AG04450 (cell line): ENCODE data around the gene GRIA1. TPM values are rescaled to one million over a fixed set of nuclear protein-coding genes. Genes with fewer than 3 reads are reported as not detected.

Source experiments
- CTCF ChIA-PET: fragments of 300-600, 350-600 bp; formaldehyde crosslinking; extraction: SDS; loops from one replicate; lab custom pipeline; 2022; ENCODE audit warnings: antibody characterized with exemption, inconsistent platforms; lab: Charles Lee
- POLR2A ChIA-PET: fragments of 350-600 bp; formaldehyde crosslinking; extraction: SDS; loops from one replicate; lab custom pipeline; 2021; ENCODE audit warnings: antibody characterized with exemption, inconsistent platforms; lab: Yijun Ruan, JAX
- DNase-seq: peaks from one replicate; pipeline ENCODE4 v3.0.0-alpha.2; 2011; ENCODE audit warnings: low read depth, low spot score
- H3K27ac ChIP-seq: one replicate; pipeline ENCODE4 v1.5.1; 2012; ENCODE audit warnings: low read depth, low read length, control low read depth
- H3K27me3 ChIP-seq: one replicate; pipeline ENCODE4 v1.6.0; 2012; ENCODE audit warnings: low read length; ENCODE audit not compliant: control insufficient read depth, insufficient read depth
- H3K4me3 ChIP-seq: 2 replicates; pipeline ENCODE4 v1.5.1; 2011; ENCODE audit warnings: mild to moderate bottlenecking, low read depth, low read length, control low read depth
- H3K9me3 ChIP-seq: 2 replicates; pipeline ENCODE4 v1.5.1; 2012; ENCODE audit warnings: low read length; ENCODE audit not compliant: control insufficient read depth, insufficient read depth
- CTCF ChIP-seq: IDR thresholded peaks from 2 replicates; pipeline ENCODE4 v1.5.1; 2011; ENCODE audit warnings: low read depth, low read length, control low read depth, inconsistent platforms
- polyA plus RNA-seq: library from polyadenylated mRNA; depleted of rRNA; stranded (reverse); fragments of >200 nt; gene quantifications from 2 replicates; pipeline ENCODE4 v1.2.3, GENCODE V29; 2011

GRIA1 gene
- polyA plus RNA-seq, 1 experiment, result 0.42 TPM

DNA sequence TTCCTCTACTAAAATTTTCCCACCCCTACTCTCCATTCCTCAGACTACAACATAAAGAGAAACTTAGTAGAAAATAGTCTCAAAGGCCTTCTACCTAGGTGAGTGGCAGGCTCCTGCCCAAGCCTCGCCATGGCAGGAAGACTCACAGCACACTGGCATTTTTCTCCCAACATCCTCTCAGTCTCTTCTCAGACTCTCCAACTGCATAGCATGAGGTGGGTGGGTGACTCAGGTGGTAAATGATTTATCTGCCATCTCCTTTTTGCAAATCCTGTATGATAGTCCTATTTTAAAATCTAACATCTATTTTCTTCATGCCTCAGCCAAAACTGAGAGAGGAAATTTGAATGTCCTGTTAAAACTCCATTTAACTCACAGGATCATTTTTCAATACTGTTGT lies 33.5 kb upstream of the GRIA1 start:
- no peak for DNase-seq
- no peaks in the 10 kb centered on the region for H3K9me3 ChIP-seq
- H3K27ac ChIP-seq, result no peak overlapping the region
- no peaks in the 10 kb centered on the region for H3K27me3 ChIP-seq
- no peak for TF ChIP-seq CTCF
- POLR2A ChIA-PET, result no interaction called here
- CTCF ChIA-PET, result no interaction called here
- no peak overlapping the region for H3K4me3 ChIP-seq

- no peak overlapping the region for H3K27ac ChIP-seq
- DNase-seq, result no peak
- CTCF ChIA-PET, result no interaction called here
- no peak for TF ChIP-seq CTCF
- H3K9me3 ChIP-seq, result no peaks in the 10 kb centered on the region
- POLR2A ChIA-PET, result no interaction called here
- H3K4me3 ChIP-seq, result no peak overlapping the region
- no peaks in the 10 kb centered on the region for H3K27me3 ChIP-seq
Measured at GRCh38 chr5:153458268-153458667, 32.2 kb upstream of the GRIA1 start.

GRCh38 chr5:153459051-153459743 lies 31.3 kb upstream of the GRIA1 start:
- TF ChIP-seq CTCF, result no peak
- POLR2A ChIA-PET, result no interaction called here
- no peak for DNase-seq
- no peak overlapping the region for H3K27ac ChIP-seq
- no peaks in the 10 kb centered on the region for H3K27me3 ChIP-seq
- no peaks in the 10 kb centered on the region for H3K9me3 ChIP-seq
- H3K4me3 ChIP-seq, result no peak overlapping the region
- CTCF ChIA-PET, result interaction anchor here (1.0 kb wide), 1 partner anchor 506 kb away, joined by 3 read pairs; no protein-coding TSS in a partner anchor

DNA sequence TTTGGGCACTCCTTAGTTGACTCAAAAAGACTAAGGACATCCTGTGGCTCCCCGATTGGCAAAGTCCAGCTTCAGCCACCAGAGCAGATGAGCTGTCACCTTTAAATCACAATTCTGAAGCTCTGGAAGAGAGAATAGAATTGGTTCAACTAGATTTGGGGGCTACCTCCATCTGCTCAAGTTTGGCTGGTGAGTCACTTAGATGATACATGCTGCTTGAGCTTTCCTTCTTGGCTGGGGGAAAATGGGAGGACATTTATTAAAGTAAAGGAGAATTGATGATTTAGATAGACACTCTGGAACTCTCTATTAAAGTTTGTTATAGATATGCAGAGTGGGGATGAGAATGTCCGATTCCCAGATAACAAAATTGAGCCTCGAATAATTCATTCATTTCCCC lies 30.0 kb upstream of the GRIA1 start:
- H3K9me3 ChIP-seq, result no peaks in the 10 kb centered on the region
- ChIA-PET POLR2A (no interaction called here), CTCF (interaction anchor here (0.7 to 1.1 kb wide), 3 partner anchors 14 to 1060 kb away, joined by 3 to 4 read pairs (median 3); no protein-coding TSS in a partner anchor)
- no peak overlapping the region for H3K4me3 ChIP-seq
- no peaks in the 10 kb centered on the region for H3K27me3 ChIP-seq
- no peak overlapping the region for H3K27ac ChIP-seq
- no peak for DNase-seq
- TF ChIP-seq CTCF, result no peak

DNA sequence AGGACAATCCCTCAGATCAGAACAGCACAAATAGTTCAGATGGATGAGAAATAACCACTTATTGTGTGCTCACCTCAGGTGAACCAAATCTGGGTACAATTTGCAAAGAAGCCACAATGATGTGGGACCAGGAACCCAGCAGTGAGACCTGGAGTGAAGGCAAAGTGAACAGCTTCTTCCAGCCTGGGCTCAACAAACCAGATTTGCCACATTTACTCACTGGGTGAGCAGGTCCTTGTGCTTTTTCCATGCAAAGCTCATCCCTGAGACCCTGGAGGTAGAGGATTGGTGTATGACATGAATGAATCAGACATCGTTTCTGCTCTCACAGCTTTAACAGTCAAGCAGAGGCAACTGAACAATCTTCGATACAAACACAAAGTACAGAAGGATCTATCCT lies 29.1 kb upstream of the GRIA1 start:
- ChIA-PET POLR2A (no interaction called here), CTCF (interaction anchor here (0.7 to 1.1 kb wide), 4 partner anchors 15 to 1059 kb away, joined by 3 to 4 read pairs (median 3); no protein-coding TSS in a partner anchor)
- TF ChIP-seq CTCF, result no peak
- DNase-seq, result no peak
- H3K4me3 ChIP-seq, result no peak overlapping the region
- no peak overlapping the region for H3K27ac ChIP-seq
- H3K9me3 ChIP-seq, result no peaks in the 10 kb centered on the region
- no peaks in the 10 kb centered on the region for H3K27me3 ChIP-seq
